Activated CD8-positive, alpha-beta memory T cell treated with anti-CD3 and anti-CD28 coated beads for 4 hours (primary cell): ENCODE results near the gene CYP2A6.
"Not testable (repeated sequence)": the region's sequence is repeated elsewhere in the genome, so short reads cannot be mapped to it uniquely, and the experiment has no call there.

Experiments
- DNase-seq, 2 donors: peaks; one replicate each; pipeline ENCODE4 v3.0.0-alpha.2; 2020; ENCODE audit warnings: low read depth in 2 of 2

Gene CYP2A6

GRCh38 chr19:40819479-40820234 is 30.6 kb downstream of the CYP2A6 start:
- DNase-seq, result not testable (repeated sequence)

DNA sequence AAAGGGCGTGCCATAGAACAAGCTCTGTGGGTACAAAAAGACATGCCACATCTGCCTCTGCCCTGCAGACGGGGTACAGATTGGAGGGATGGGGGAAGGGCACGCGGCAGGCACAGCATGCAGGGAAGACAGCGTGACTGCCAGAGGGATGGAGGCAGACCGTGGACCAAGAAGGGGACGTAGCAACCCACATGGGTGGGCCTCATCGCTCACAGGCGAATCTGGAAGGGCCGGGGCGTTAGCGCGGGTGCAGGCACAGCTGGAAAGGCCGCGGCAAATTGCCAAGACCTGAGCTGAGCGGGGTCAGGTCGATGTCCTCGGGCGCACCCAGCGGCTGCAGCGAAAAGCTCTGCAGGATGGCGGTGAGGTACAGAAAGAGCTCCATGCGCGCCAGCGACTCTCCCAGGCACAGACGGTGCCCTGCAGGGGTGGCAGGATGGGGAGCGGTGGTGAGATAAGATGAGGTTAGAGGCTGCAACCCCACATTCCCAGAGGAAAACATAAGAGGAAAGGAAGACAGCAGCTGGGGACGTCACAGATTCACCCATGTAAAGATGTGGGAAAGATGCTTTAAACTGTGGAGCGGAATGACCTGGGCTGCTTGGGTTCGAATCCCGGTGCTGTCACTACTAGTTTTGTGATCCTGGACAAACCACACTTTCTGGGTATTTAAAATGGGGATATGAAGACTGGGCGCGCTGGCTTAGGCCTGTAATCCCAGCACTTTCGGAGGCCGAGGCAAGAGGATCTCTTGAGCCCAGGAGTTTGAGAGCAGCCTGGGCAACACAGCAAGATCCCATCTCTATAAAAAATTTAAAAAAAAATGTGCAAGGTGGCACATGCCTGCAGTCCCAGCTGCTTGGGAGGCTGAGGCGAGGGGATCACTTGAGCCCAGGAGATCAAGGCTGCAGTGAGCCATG is 31.5 kb downstream of the CYP2A6 start:
- peak; percentile 54 to 61 for DNase-seq

- no peak for DNase-seq
Measured at GRCh38 chr19:40815223-40815622, 35.0 kb downstream of the CYP2A6 start.

GRCh38 chr19:40813182-40813581 is 37.1 kb downstream of the CYP2A6 start:
- DNase-seq, result no peak

DNA sequence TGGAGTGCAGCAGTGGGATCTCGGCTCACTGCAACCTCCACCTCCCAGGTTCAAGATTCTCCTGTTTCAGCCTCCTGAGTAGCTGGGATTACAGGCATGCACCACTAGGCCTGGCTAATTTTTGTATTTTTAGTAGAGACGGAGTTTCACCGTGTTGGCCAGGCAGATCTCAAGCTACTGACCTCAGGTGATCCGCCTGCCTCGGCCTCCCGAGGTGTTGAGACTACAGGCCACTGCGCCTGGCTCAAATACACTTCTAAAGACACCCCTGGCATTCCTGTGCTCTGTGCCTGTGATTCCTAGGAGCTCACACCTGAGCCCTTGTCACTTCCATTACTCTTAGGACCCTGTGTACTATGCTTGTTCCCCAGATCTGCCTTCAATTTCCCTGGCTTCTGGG is 37.7 kb downstream of the CYP2A6 start:
- DNase-seq, result not testable (repeated sequence)

- no peak for DNase-seq
Measured at GRCh38 chr19:40811478-40812341, 38.5 kb downstream of the CYP2A6 start.

- not testable (repeated sequence) for DNase-seq
Measured at GRCh38 chr19:40810649-40811408, 39.4 kb downstream of the CYP2A6 start.

- no peak for DNase-seq
Measured at GRCh38 chr19:40810160-40810559, 40.1 kb downstream of the CYP2A6 start.

GRCh38 chr19:40809358-40810086 is 40.7 kb downstream of the CYP2A6 start:
- no peak for DNase-seq

- DNase-seq, result no peak
Measured at GRCh38 chr19:40808497-40808896, 41.8 kb downstream of the CYP2A6 start.

DNA sequence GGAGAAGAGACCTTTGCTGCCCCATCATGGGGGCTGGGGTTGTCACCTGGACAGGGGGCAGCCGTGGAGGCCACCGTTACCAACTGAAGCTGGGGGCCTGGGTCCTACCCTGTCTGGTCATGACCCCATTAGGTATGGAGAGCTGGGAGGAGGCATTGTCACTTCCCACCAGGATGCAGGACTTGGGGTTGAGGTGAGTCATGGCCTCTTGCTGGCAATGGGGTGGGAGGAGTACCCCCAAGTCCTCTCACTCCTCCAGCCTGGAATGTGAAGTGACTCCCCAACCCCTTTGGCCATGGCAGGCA is 42.3 kb downstream of the CYP2A6 start:
- DNase-seq, result no peak

DNA sequence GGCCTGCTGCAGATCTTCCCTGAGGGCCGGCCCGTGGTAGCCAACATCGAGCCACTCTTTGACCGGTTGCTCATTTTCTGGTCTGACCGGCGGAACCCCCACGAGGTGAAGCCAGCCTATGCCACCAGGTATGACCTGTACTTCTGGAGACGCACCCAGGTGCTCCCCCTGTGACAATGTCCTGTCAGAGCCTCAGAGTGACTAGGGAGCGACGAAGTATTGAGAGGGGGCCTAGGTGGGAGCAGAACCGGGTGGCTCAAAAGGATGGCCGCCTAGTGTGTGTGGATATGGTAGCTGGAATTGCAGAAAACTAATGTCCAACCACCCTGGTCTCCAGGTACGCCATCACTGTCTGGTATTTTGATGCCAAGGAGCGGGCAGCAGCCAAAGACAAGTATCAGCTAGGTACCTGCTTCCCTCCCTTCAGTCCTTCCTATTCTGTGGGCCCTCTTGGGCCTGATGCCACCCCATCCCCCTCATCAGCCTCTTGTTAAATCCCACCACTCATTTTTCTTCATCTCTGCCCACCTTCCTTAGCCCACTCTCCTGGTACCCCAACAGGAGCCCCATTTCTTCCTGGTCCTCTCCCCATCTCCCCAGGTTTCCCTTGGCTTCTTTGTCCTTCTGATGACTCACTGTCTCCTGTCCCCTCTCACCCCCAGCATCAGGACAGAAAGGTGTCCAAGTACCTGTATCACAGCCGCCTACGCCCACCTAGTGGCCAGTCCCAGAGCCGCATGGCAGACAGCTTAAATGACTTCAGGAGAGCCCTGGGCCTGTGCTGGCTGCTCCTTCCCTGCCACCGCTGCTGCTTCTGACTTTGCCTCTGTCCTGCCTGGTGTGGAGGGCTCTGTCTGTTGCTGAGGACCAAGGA is 42.9 kb downstream of the CYP2A6 start:
- no peak for DNase-seq

DNA sequence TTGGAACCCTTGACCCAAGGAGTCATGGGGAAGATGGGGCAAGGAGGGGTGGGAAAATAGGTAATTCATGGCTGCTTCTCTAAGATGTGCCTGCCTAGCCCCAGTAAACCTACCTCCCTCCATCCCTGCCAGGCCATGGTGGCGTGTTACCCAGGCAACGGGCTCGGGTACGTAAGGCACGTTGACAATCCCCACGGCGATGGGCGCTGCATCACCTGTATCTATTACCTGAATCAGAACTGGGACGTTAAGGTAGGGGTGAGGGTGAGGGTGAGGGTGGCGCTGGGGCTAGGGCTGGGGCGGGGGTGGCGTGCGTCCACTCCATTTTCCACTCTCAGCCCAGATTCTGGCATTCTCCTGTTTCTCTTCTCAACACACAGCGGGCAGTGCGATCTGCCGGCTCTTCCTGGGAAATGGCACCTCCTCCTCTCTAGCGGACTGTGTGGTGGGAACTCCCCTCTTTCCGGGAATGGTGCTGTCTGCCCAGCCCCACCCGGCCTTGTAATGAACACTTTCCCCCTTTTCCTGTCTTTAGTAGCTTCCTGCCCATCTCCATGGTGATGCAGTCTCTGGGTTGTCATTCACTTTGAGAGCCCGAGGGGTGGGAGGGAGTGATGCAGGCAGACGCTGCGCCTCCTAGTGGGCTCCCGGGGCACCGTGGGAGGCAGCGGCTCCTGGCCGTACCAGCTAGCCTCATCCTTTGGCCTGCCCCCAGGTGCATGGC is 43.7 kb downstream of the CYP2A6 start:
- peak; percentile 53 to 58 for DNase-seq

GRCh38 chr19:40805258-40805868 is 44.9 kb downstream of the CYP2A6 start:
- no peak for DNase-seq

- no peak for DNase-seq
Measured at GRCh38 chr19:40804783-40805242, 45.4 kb downstream of the CYP2A6 start.

GRCh38 chr19:40803857-40804782 is 46.1 kb downstream of the CYP2A6 start:
- no peak for DNase-seq

- no peak for DNase-seq
Measured at GRCh38 chr19:40803170-40803856, 46.9 kb downstream of the CYP2A6 start.
